Ecto neural progenitor cell (in vitro differentiated cells): Measurements from ENCODE around the gene MAP2K5.

Experiments used
- DNase-seq: peaks from one replicate; pipeline ENCODE4 v3.0.0-alpha.2; 2018; ENCODE audit warnings: low spot score

The MAP2K5 gene

DNA sequence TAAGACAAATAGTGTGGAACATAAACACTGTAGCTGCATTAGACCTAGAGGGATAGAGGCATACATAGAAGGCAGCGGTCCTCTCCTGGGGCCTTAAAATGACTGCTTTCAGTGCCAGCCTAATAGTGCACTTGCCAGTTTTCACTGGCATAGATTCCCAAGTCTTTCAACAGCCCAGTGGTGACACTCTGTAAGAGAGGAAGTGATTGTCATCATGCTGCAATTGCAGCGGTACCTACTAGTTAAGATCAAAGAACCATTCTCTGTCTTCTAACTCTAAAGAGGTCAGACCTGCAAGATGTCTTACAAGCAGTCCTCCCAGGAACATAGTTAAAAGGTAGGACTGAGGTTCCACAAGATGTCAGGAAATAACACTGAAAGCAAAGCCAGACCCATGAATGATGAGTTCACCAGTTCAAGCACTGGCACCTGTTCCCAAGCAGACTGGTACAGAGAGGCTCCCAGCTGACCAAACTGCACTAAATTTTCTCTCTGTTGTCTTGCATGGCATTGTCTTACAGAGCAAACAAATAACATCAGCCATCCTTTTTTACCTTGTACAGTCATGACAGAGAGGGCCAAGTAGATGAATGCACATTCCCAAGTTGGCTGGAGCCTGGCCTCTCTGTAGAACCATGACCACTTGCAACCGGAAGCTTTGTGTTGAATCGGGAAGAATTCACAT, 182.3 kb downstream of the MAP2K5 start:
- no peak for DNase-seq

DNA sequence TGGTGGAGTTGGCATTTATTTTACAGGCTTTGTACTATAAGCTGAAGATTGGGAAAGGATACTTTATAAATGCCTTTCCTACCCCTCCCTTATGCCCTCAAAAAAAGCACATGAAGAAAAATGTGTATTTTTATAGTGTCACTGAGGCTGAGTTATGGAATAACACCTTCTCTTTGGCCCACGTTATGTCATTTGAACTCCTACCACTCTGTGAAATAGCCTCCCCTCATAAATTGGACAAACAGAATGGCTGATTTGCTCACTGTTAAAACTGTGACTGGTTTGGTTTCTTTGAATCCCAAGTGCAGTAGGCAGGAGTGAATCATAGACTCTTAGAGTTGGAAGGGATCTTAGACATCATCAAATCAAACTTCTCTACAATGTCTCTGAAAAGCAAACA, 187.6 kb downstream of the MAP2K5 start:
- no peak for DNase-seq

GRCh38 chr15:67731112-67731721, 188.7 kb downstream of the MAP2K5 start:
- no peak for DNase-seq

- no peak for DNase-seq
Observed at GRCh38 chr15:67732164-67732563, 189.7 kb downstream of the MAP2K5 start.

DNA sequence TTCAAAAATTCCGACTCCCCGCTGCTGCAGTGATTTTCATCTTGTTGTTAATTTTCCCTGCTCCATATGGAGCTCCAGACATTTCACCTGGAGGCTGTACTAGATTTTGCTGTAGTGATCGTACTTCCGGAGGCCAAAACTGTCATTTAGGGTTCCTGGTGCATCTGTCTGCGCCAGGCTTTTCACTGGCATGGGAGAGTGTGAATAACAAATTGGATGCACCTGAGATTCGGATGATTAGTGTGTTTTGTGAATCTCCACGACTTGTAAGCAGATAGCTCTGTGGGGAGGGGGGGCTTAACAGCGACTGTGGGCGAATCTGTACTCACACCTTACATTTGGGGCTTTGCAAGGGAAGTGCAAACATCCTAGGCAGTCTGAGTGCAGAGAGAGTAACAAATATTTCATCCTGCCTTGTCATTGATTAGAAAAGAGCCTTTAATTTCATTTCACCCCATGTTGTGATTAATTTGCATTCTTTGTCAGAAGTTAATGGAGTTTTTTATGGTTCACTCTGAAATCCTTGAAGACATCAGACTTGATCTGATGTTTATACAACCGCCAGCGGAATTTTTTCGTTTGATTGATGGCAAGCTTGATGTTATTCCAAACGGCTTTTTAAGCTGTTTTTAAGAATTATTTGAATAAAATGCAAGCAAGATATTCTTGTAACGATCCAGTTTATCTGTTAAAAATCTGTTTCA, 190.3 kb downstream of the MAP2K5 start:
- no peak for DNase-seq

DNA sequence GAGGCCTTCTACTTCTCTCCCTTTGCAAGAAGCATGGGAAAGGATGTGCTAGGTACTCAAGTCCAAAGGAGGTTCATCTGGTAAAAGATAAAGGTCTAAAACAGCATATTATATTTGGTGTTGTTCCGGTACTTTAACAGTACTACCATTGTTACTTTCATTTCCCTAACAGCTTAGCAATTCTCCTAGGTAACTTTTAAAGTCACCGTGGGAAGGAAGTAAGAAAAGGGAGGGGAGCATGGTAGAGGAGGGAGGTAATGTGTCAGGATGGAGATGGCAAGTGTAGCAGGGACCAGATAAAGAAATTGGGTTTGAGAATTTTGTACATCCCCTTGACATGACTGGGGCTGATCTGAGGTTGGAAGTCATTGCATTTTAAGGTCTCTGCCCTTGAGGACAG, 193.4 kb downstream of the MAP2K5 start:
- no peak for DNase-seq

- no peak for DNase-seq
Observed at GRCh38 chr15:67736810-67737209, 194.3 kb downstream of the MAP2K5 start.

- DNase-seq: no peak
Observed at GRCh38 chr15:67738056-67738455, 195.6 kb downstream of the MAP2K5 start.

GRCh38 chr15:67740405-67740804, 197.9 kb downstream of the MAP2K5 start:
- no peak for DNase-seq

DNA sequence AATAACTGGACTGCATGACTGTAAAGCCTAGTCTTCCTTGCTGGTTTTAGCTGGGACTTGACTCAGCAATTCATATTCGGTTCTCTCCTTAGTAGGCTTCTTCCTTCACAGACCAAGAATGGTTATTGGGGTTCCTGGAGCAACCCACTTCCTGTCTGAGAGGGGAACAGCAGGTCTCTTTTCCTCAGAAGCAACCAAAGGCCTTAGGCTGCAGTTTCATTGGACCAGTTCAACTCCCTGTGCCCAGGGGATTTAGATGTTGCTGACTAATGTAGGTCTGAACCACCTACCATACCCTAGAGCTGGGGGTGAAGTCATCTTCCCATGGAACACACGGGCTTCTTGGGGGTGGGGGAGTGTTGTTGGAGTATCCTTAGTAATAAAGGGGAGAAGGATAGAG, 198.8 kb downstream of the MAP2K5 start:
- no peak for DNase-seq

DNA sequence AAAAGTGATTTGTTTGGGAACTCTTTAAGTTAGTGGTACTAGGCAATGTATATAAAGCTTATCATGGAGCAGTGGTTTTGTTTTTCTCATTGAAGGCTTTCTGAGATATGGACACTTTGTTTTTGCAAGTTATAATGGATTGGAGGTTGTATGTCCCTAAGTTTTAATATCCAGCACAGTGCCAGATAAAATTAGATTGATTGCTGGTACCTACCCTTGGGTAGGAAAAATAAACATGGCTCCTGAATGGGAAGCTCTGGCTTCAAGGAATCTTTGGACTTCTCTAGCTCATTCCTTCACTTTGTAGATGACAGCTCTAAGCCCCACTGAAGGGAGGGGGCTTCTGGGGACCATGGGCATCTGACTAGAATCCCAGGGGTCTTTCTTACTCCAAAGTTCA, 201.1 kb downstream of the MAP2K5 start:
- no peak for DNase-seq

DNA sequence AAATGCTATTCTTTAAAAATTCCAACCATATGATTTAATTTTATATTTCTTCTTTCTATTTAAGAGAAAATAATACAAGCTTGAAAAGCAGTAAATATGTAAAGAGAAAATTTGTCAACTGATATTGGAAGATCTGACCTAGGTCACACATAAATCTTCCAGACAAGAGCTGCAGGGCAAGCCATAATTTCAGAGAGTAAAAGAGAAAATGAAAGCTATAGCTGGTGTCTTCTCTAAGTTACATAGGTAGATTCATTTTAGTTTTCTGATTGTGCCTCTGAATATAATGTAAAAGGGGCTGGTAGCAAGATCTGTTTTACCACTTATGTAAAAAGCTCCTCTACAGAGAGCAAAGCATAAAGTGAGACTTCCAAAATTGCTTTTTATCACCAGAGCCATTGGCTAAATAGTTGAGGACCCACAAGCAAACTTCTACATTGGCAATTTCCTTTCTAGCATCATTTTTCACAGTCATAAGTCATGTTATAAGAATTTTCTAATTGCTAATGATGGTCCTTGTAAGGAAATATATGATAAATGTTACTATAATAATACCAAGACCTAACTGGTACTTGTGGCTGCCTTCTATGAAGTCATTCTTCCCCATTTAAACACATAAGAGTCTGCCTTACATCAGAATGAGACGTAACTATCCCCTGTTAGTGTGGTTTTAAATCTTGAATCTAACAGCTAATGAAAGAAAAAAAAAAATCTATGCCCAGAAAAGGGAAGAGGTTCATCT, 202.0 kb downstream of the MAP2K5 start:
- no peak for DNase-seq

GRCh38 chr15:67745073-67746006, 202.8 kb downstream of the MAP2K5 start:
- no peak for DNase-seq

DNA sequence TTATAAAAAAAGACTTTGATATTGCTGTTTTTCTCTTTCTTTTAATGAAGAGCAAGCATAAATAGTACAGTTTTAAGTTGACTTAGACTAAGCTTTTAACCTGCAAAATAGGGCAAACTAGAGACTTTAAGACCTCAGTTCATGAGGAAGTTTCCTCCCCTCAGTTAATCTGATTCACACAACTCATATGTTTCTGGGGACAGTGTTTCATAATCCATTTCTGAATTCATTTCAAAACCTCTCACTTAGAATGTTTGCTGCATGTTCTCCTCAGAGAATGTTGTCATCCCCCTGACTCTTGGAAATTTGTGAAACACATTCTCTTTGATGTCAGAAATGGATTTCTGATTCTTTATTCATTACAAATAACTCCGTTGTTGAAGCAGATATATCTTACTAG, 203.5 kb downstream of the MAP2K5 start:
- no peak for DNase-seq

- DNase-seq: no peak
Observed at GRCh38 chr15:67746450-67746849, 203.9 kb downstream of the MAP2K5 start.

- DNase-seq: no peak
Observed at GRCh38 chr15:67747921-67748320, 205.4 kb downstream of the MAP2K5 start.

GRCh38 chr15:67750371-67750770, 207.9 kb downstream of the MAP2K5 start:
- DNase-seq: no peak

DNA sequence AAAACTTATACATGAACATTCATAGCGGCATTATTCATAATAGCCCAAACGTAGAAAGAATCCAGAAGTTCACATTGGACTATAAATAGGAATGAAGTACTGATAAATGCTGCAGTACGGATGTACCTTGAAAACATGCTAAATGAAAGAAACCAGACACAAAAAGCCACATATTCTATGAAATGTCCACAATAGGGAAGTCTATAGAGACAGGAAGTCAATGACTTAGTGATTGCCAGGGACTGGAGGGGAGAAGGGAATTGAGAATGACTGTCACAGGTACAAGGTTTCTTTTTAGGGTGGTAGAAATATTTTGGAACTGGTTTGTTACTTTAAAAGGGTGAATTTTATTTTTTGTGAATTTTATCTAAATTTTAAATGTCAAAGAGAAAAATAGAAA, 211.4 kb downstream of the MAP2K5 start:
- no peak for DNase-seq

- no peak for DNase-seq
Observed at GRCh38 chr15:67755264-67755663, 212.8 kb downstream of the MAP2K5 start.

- no peak for DNase-seq
Observed at GRCh38 chr15:67755936-67756335, 213.4 kb downstream of the MAP2K5 start.

- DNase-seq: no peak
Observed at GRCh38 chr15:67758619-67759300, 216.3 kb downstream of the MAP2K5 start.
